Muscle layer of colon (tissue), 2 donors: ENCODE results near the gene TTC39A.
"Not testable (repeated sequence)": the region's sequence is repeated elsewhere in the genome, so short reads cannot be mapped to it uniquely, and the experiment has no call there.

Source experiments
- H3K27ac ChIP-seq: one replicate; pipeline ENCODE4 v1.7.0; 2013; ENCODE audit warnings: low read depth, mild to moderate bottlenecking, low read length, moderate library complexity
- H3K27me3 ChIP-seq, 2 donors: one replicate each; pipeline ENCODE4 v1.7.0; 2013; ENCODE audit warnings: low read length in 2 of 2, mild to moderate bottlenecking in 2 of 2; ENCODE audit not compliant: insufficient read depth in 2 of 2, control insufficient read depth in 1 of 2
- H3K36me3 ChIP-seq: one replicate; pipeline ENCODE4 v1.7.0; 2013; ENCODE audit warnings: mild to moderate bottlenecking, low read length; ENCODE audit not compliant: insufficient read depth
- H3K4me1 ChIP-seq: one replicate; pipeline ENCODE4 v1.7.0; 2013; ENCODE audit warnings: mild to moderate bottlenecking, low read length; ENCODE audit not compliant: insufficient read depth
- H3K4me3 ChIP-seq, 2 donors: one replicate each; pipeline ENCODE4 v1.7.0; 2013; ENCODE audit warnings: low read length in 2 of 2, low read depth in 1 of 2, mild to moderate bottlenecking in 1 of 2, moderate library complexity in 1 of 2
- H3K9ac ChIP-seq: one replicate; pipeline ENCODE4 v1.7.0; 2013; ENCODE audit warnings: low read length
- H3K9me3 ChIP-seq: one replicate; pipeline ENCODE4 v1.7.0; 2013; ENCODE audit warnings: mild to moderate bottlenecking, low read length
- donor health status: abdominal sarcoma.
- donor health status: Adenocarcinoma of cecum.

The TTC39A gene

DNA sequence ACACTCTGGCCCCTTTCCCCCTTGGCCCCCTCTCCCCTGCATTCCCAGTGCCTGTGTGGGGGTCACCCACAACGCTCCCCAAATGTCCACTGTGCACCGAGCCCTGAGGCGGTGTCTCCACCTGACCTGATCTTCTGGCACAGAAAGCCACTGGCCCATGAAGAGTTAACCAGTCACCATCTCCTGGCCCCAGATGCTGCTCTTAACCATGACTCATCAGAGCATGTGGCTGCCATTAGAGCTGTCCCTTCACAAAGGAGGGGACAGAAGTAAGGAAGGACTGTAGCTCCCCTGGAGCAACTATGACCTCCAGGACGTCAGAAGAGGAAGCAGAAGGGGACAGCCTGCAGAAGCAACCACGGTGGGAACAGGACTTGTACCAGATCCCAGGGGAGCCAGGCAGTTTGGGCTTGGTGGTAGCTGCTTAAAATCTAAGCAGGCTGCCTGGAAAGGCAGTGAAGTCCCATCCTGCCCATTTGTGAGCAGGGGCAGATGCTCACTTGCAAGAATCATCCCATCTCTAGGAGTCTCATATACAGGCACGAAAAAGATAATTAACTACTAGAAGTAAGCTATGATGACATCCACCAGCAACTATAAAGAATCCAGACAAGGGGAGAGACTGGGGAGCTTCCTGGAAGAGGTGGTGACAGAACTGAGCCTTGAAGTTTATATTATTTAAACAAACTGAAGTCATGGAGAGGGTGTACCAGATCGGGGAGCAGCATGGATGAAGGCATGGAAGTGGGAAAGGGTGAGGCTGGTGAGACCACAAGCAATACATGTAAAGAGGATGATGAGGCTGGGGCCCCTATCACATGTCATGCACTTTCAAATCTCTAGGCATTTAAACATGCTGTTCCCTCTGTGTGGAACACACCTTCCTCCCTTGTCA, 1.1 kb upstream of the TTC39A start:
- no peaks in the 10 kb centered on the region for H3K36me3 ChIP-seq
- peaks cover 9% of the 10 kb centered on the region for H3K4me1 ChIP-seq
- H3K9ac ChIP-seq: no peak overlapping the region
- peaks cover 12 to 13% of the 10 kb centered on the region in 2 donors for H3K27me3 ChIP-seq
- no peaks in the 10 kb centered on the region for H3K9me3 ChIP-seq
- H3K27ac ChIP-seq: no peak overlapping the region
- no peak overlapping the region for H3K4me3 ChIP-seq

DNA sequence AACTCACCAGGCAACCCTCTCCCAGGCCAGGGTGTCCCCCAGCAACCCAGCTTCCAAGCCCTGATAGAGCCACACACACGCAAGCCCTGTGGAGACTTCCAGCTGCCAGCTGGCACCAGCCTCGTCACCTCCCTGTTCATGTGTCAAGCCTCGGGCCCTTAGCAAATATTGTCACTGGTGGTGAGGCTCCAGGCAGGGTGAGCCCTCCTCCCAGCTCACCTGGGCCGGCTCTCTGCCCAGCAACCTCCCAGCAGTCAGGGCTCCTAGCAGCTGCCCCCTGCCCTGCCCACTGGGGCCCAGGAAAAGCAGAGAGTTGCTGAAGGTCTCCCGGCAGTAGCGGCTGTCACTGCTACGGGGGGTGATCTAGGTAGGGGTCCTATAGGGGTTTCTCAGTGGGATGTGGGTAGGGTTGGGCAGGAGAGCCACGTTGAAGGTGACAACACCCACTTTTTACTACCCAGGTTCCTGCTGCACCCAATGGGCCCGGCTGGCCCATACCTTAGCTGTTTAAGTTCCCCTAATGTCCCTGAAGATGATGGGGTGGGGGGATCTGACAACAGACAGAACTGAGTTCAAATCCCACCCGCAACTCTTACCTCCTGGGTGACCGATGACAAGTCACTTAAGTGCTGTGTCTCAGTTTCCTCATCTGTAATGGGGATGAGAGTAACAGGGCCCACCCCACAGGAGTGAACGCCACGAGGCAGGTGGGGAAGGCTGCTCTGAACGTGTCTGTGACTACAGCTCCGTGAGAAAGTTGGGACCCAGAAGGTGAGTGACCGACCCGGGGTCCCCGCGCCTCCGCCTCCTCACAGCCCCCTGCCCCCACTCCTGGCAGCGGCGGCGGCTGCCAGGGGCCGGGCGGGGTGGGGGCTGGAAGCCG, 678 bp downstream of the TTC39A start:
- Histone ChIP-seq H3K4me1 (peaks cover 9% of the 10 kb centered on the region), H3K9me3 (no peaks in the 10 kb centered on the region), H3K9ac (no peak overlapping the region), H3K36me3 (no peaks in the 10 kb centered on the region), H3K27me3 (peaks cover 12 to 13% of the 10 kb centered on the region in 2 donors), H3K4me3 (no peak overlapping the region), H3K27ac (no peak overlapping the region)

DNA sequence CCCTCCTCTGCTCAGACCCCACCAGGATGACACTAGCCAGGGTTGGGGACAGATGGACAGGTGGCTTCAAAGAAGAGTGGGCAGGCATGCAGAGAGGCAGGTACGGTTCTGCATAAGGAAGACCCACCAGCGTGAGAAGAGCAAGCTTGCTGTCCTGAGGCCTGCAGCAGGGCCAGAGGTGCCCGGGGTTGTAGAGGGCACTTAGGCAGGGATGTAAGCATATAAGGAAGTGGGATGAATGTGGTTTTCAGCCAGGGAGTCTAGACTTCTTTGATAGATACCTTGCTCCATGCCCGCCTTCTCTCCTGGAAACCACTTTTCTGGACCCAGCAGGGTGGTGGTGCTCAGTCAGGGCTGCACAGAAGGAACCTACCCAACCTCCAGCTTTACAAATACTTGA, 1.4 kb downstream of the TTC39A start:
- Histone ChIP-seq H3K4me3 (no peak overlapping the region), H3K27ac (no peak overlapping the region), H3K9ac (no peak overlapping the region)

DNA sequence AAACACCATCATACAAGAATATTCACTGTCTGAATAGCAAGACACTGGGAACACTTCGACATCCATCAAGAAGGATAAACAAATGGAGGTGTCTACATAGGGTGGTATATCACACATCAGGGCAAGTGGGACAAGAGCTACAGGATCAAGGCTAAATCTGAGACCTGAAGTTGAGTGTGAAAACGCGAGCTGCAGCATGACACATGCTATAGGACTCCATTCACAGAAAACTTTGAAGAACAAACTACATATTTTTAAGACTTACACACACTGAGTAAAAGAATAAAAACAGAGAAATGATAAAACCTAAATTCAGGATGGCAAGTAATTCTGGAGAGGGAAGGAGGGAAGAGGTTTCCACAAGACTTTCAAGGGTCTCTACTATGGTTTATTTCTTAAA, 2.1 kb downstream of the TTC39A start:
- Histone ChIP-seq H3K4me3 (no peak overlapping the region), H3K27ac (no peak overlapping the region), H3K9ac (no peak overlapping the region), H3K9me3 (no peaks in the 10 kb centered on the region), H3K4me1 (peaks cover 9% of the 10 kb centered on the region), H3K27me3 (peaks cover 12 to 13% of the 10 kb centered on the region in 2 donors), H3K36me3 (no peaks in the 10 kb centered on the region)

More for the DNA sequence above, 1.4 kb downstream of the TTC39A start:
- no peaks in the 10 kb centered on the region for H3K36me3 ChIP-seq
- no peaks in the 10 kb centered on the region for H3K9me3 ChIP-seq
- peaks cover 9% of the 10 kb centered on the region for H3K4me1 ChIP-seq
- peaks cover 12 to 13% of the 10 kb centered on the region in 2 donors for H3K27me3 ChIP-seq

DNA sequence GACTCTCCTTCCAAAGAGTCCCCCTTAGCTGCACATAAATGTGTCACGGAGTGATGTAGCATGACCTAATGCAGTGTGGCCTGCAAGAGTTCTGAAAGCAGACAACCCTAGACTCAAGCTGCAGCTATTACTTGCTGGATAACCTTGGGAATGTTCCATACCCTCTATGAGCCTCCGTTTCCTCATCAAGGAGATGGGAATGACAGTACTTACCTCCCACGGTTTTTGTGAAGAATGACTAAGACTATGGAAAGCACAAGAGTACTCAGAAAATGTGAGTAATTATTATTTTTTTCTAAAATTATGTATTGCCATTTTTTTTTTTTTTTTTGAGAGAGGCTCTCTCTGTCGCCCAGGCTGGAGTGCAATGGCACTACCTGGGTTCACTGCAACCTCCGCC, 3.0 kb downstream of the TTC39A start:
- H3K9me3 ChIP-seq: no peaks in the 10 kb centered on the region
- H3K36me3 ChIP-seq: no peaks in the 10 kb centered on the region
- H3K27me3 ChIP-seq: peaks cover 12 to 13% of the 10 kb centered on the region in 2 donors
- H3K4me3 ChIP-seq: no peak overlapping the region
- no peak overlapping the region for H3K27ac ChIP-seq
- H3K9ac ChIP-seq: no peak overlapping the region
- H3K4me1 ChIP-seq: peaks cover 9% of the 10 kb centered on the region

DNA sequence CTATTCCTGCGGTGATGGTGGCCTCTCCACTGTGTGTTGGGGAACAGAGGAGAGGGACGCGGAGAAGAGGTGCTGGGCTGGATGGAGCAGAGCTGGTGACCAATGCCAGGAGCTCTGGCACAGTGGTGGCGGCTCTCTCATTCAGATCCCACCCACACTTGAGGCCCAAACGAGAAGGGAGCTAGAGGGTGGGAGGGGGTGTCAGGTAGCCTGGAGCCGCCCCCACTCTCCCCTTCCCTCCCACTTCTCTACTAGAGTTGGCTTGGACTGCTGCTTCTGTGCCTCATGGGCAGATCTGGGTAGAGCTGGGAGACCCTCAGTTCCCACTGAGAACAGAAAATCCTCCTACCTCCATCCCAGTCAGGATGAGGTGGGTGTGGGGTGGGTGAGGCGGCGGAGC, 3.5 kb downstream of the TTC39A start:
- Histone ChIP-seq H3K27ac (no peak overlapping the region), H3K4me3 (no peak overlapping the region), H3K27me3 (peaks cover 12 to 13% of the 10 kb centered on the region in 2 donors), H3K9ac (no peak overlapping the region), H3K36me3 (no peaks in the 10 kb centered on the region), H3K9me3 (no peaks in the 10 kb centered on the region), H3K4me1 (peaks cover 9% of the 10 kb centered on the region)

DNA sequence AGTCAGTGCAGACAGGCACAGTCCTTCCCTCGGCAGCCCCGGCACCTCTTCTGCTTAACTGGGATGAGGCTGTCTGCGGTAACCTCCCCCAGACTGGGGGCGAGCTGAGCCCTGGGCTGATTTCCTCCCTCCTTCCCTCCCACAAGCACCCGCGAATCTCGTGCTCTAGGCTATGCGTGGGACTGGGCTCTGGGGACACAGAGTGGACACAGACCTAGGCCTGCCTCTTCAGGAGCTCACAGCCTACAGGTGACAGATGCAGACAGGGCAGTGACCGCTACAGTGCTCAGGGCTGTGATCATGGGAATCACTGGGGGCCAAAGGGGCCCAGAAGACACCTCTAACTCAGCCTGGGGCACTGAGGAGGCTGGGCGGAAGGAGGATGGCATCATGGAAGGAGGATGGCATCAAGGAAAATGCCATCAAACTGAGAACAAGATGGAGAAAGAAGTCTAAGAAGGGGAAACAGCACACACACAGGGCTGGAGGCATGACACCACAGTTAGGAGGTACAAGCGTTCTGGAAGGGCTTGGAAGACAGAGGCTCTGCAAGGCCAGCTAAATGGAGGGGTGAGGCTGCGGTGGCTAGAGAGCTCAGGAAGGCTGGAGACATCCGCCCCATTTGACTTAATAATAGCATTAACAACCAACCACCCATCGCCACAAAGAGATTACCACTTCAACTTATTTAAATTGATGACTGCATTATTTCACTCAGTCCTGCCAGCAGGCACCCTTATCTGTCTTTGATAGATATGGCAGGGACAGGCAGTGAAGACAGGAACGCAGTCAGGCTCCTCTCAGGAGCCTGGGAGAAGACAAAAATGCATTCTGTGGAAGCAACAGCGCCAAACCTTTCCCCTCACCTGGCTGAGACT, 4.2 kb downstream of the TTC39A start:
- Histone ChIP-seq H3K27ac (no peak overlapping the region), H3K9ac (no peak overlapping the region), H3K4me3 (no peak overlapping the region), H3K4me1 (peaks cover 6% of the 10 kb centered on the region), H3K36me3 (no peaks in the 10 kb centered on the region), H3K27me3 (peaks cover 12% of the 10 kb centered on the region in 2 donors), H3K9me3 (no peaks in the 10 kb centered on the region)

DNA sequence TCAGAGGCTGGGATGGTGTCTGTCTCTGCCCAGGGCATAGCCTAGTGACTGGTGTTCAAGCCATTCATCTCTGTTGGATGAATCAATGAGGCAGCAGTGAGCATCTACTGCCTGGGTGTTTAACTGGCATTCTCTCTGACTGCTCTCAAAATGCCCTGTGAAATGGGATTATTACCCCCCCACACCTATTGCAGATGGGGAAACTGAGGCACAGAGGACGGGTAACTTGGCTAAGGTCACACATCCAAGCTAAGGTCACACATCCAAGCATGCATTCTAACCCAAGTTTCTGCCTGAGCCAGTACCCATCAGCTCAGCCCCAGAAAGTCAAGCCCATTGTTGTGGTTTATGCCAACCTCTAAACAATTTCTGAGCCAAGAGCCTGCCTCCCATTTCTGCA, 5.0 kb downstream of the TTC39A start:
- Histone ChIP-seq H3K4me3 (no peak overlapping the region), H3K36me3 (no peaks in the 10 kb centered on the region), H3K27me3 (peaks cover 6 to 9% of the 10 kb centered on the region in 2 donors), H3K4me1 (no peaks in the 10 kb centered on the region), H3K9me3 (no peaks in the 10 kb centered on the region), H3K27ac (no peak overlapping the region), H3K9ac (no peak overlapping the region)

DNA sequence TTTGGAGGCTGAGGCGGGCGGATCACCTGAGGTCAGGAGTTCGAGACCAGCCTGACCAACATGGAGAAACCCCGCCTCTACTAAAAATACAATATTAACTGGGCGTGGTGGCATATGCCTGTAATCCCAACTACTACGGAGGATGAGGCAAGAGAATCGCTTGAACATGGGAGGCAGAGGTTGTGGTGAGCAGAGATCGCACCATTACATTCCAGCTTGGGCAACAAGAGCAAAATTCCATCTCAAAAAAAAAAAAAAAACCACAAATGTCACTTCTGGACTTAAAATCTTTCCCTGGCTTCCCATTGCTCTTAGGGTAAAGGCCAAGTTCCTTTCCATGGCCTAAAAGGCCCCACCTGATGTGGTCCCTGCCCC, 5.4 kb downstream of the TTC39A start:
- not testable (repeated sequence) for H3K27ac ChIP-seq, H3K4me3 ChIP-seq, H3K9me3 ChIP-seq, H3K4me1 ChIP-seq, H3K9ac ChIP-seq, H3K27me3 ChIP-seq, H3K36me3 ChIP-seq

DNA sequence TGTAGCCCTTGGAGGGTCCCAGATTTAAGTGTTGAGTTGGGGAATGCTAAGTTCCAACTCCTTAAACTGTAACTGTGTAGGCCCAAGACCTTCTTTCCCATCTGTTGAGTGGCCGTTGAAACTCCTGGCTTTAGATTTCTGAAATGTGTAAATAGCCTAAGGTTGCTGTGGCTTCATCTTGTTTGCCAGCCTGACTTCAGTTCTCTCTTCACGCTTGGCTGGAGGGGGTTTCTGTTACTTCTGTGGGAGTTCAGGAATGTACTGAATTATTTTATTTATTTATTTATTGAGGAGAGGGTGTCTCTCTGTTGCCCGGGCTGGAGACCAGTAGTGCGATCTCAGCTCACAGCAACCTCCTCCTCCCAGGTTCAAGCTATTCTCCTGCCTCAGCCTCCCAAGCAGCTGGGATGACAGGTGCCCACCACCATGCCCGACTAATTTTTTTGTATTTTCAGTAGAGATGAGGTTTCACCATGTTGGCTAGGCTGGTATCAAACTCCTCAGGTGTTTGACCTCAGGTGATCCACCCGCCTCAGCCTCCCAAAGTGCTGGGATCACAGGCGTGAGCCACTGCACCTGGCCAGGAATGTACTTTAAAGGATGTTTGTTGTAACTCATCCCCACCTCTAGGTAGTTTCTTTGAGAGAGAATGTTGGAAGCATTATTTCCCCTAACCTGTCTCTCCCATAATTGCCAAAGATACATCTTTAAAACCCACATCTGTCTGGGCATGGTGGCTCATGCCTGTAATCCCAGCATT, 5.9 kb downstream of the TTC39A start:
- Histone ChIP-seq H3K36me3 (no peaks in the 10 kb centered on the region), H3K9ac (no peak overlapping the region), H3K4me3 (no peak overlapping the region), H3K4me1 (no peaks in the 10 kb centered on the region), H3K9me3 (no peaks in the 10 kb centered on the region), H3K27ac (no peak overlapping the region), H3K27me3 (peaks cover 3 to 6% of the 10 kb centered on the region in 2 donors)
